ENCODE data around the gene UBL5.

The UBL5 gene

GRCh38 chr19:9877780-9878510 lies 50.2 kb downstream of the UBL5 start:
- H3K9me3 Mint-ChIP-seq = no peaks in the 10 kb centered on the region
- no peak overlapping the region for H3K27ac Mint-ChIP-seq
- H3K4me3 Mint-ChIP-seq = no peak overlapping the region
- H3K36me3 Mint-ChIP-seq (ENCODE audit: low read depth) = no peaks in the 10 kb centered on the region
- H3K27me3 Mint-ChIP-seq = no peaks in the 10 kb centered on the region
- H3K4me1 Mint-ChIP-seq (ENCODE audit: low read depth) = no peaks in the 10 kb centered on the region

- H3K27me3 Mint-ChIP-seq = no peaks in the 10 kb centered on the region
- H3K36me3 Mint-ChIP-seq (ENCODE audit: low read depth) = no peaks in the 10 kb centered on the region
- no peaks in the 10 kb centered on the region for H3K4me1 Mint-ChIP-seq (ENCODE audit: low read depth)
- no peak overlapping the region for H3K27ac Mint-ChIP-seq
- H3K9me3 Mint-ChIP-seq = no peaks in the 10 kb centered on the region
- H3K4me3 Mint-ChIP-seq = no peak overlapping the region
Observed at GRCh38 chr19:9878511-9879196, 50.9 kb downstream of the UBL5 start.

Measured in stimulated activated naive CD8-positive, alpha-beta T cell treated with anti-CD3 and anti-CD28 coated beads, Interleukin-15, Interleukin-2, amounts not matched to agents 100 ng/mL and 50 ng/mL, for 24 hours (primary cell).